Psoas muscle (tissue), 8 donors: ENCODE results near the gene ZNF845. TPM values are rescaled to one million over a fixed set of nuclear protein-coding genes. Genes with fewer than 3 reads are reported as not detected.
"Not testable (repeated sequence)": the region's sequence is repeated elsewhere in the genome, so short reads cannot be mapped to it uniquely, and the experiment has no call there.

Source experiments
- ATAC-seq, 4 donors: fragments of 200-7000 bp; cut with Tn5 transposase; one replicate each; pipeline ENCODE4 v1.9.1; 2020; ENCODE audit warnings: moderate library complexity in 3 of 4, mild to moderate bottlenecking in 2 of 4
- DNase-seq, 2 donors: peaks; one replicate each; pipeline ENCODE4 v3.0.0-alpha.2; 2020
- H3K27ac ChIP-seq: fragments of 200-600 bp; one replicate; pipeline ENCODE4 v1.8.0; 2022
- H3K27me3 ChIP-seq, 3 donors: fragments of 200-600 bp in 1 of 3; one replicate each; pipeline versions ENCODE4 v1.6.1 to v1.8.0; 2013 to 2022; ENCODE audit warnings: low read length in 2 of 3, mild to moderate bottlenecking in 2 of 3, moderate library complexity in 1 of 3; ENCODE audit not compliant: insufficient read depth in 3 of 3
- H3K36me3 ChIP-seq, 2 donors: fragments of 200-600 bp in 1 of 2; one replicate each; pipeline versions ENCODE4 v1.6.1 to v1.8.0; 2013 to 2022; ENCODE audit warnings: low read depth in 1 of 2, mild to moderate bottlenecking in 1 of 2, moderate library complexity in 1 of 2; ENCODE audit not compliant: insufficient read depth in 1 of 2
- H3K4me1 ChIP-seq: fragments of 200-600 bp; one replicate; pipeline ENCODE4 v1.8.0; 2022
- H3K4me3 ChIP-seq: fragments of 200-600 bp; one replicate; pipeline ENCODE4 v1.8.0; 2022; ENCODE audit warnings: mild to moderate bottlenecking
- H3K9me3 ChIP-seq: fragments of 200-600 bp; one replicate; pipeline ENCODE4 v1.8.0; 2022
- WGBS, 3 donors: extraction: QIAGEN DNeasy Blood & Tissue Kit; methylation state at CpG; one replicate each; pipeline versions ENCODE4 v1.1.6 to v1.1.7; 2013; 5-methylcytosine and 5-hydroxymethylcytosine counted together
- intact Hi-C, 2 donors: fragments of 100-400 bp; cut with DNase I; formaldehyde crosslinking; loops; one replicate each; pipeline versions ENCODE4 v1.11.0 to v1.14.2; 2022
- long read RNA-seq, 2 donors: library from polyadenylated mRNA; unstranded; transcript quantifications; one replicate each; pipeline ENCODE4 v2.0.0, GENCODE V29; 2021
- polyA plus RNA-seq, 3 donors: library from polyadenylated mRNA; stranded (reverse); fragments of 200-250 nt; gene quantifications; one replicate each; pipeline ENCODE4 v1.2.3, GENCODE V29; 2013
- total RNA-seq, 4 donors: library from RNA; stranded (reverse); fragmentation: NEBNext Ultra II Directional in 2 of 4; extraction: Animal tissue kit (Norgen Biotek cat#: 25700) in 2 of 4; gene quantifications; one replicate each; pipeline versions ENCODE4 v1.2.1 to v1.2.4, GENCODE V29; 2021 to 2023
- TF ChIP-seq, protein P1 (sequence below): fragments of 200-600 bp; IDR thresholded peaks from one replicate; pipeline ENCODE4 v1.8.0; 2022; ENCODE audit warnings: antibody characterized with exemption
- donor health status: healthy with polysubstance abuse.
- donor health status: DM: no; HTN: no; CAD: no; lungs with moderate emphysema.
- donor health status: Bipolar disorder and iron deficiency.
- donor health status: healthy.
- donor health status: DM: yes; HTN: yes; CAD: no.
- donor health status: DM: no; HTN: no; CAD: no.
- donor health status: DM: no; HTN: no; CAD: no.
- donor health status: DM: yes; HTN: yes; CAD: no.

ZNF845 gene
- 1 to 10 TPM in 2 of 4 donors, under 1 TPM in 2; 0.81 to 2.0 (median 1.0) TPM for total RNA-seq
- polyA plus RNA-seq: 1 to 10 TPM in 2 of 3 donors, under 1 TPM in 1; 1.00 to 5.1 (median 1.4) TPM
- long read RNA-seq, donor 1, full-length matches to known transcripts: 1 of 1 reads
- long read RNA-seq, donor 1, partial matches to known transcripts: 0 of 1 reads
- long read RNA-seq, donor 1, other reads (novel, unspliced or antisense): 0 of 1 reads
- long read RNA-seq, donor 2, full-length matches to known transcripts: 4 of 5 reads
- long read RNA-seq, donor 2, partial matches to known transcripts: 0 of 5 reads
- long read RNA-seq, donor 2, other reads (novel, unspliced or antisense): 1 of 5 reads

DNA sequence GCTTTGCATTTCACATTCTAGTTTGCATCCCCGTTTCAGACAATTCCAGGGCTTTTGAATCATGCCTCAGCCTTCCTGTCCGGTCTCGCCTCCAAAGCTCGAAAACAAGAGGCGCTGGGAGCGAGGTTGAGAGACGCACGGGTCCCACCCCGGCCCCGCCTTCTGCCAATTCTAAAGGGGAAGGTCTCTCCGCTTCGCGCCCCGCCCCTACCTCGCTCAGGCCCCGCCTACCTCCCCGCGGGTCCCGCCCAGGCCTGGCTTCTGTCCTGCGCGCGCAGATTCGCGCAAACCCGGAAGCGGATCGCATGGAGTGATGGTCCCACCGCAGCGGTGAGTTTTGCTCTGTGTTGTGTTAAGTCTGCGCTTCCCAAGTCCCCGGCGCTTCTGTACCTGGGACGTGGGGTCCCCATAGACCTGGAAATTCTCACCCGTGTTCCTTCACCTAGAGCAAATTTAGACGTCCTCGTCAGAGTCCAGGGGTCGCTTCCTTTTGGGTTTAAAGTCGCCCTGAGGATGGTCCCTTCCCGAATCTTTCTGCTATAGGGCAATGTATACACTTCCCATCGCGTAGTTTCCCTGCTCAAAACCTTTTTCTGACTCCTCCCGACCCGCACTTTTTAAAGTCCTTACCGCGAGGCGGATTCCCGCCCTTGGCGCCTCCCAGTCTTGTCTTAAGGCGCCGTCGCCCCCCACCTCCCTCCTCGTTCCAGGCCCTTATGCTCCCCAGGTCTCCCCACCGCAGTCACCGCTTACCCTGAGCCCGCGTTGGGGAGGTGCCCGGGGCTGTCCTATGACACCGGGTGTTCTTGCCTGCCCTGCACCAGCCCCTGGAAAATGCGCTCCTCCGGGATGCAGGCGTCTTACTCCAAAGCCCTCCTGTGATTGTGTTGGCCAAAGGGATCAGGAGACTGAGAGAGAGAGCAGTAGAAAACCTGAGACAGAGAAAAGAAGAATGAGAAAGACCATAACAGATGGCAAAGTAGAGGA, at the start of gene ZNF845:
TSS of gene ZNF845 (plus strand) at position 287 of the 987 bp plus-strand sequence. CDS start 7,559 bp downstream, outside the sequence.
- H3K27me3 ChIP-seq: no peaks in the 10 kb centered on the region
- H3K4me1 ChIP-seq: no peaks in the 10 kb centered on the region
- no peaks in the 10 kb centered on the region for H3K9me3 ChIP-seq
- intact Hi-C loops: no loop called here
- peak within 1 kb of the TSS; percentile 53 for H3K27ac ChIP-seq
- TF ChIP-seq, protein P1, sequence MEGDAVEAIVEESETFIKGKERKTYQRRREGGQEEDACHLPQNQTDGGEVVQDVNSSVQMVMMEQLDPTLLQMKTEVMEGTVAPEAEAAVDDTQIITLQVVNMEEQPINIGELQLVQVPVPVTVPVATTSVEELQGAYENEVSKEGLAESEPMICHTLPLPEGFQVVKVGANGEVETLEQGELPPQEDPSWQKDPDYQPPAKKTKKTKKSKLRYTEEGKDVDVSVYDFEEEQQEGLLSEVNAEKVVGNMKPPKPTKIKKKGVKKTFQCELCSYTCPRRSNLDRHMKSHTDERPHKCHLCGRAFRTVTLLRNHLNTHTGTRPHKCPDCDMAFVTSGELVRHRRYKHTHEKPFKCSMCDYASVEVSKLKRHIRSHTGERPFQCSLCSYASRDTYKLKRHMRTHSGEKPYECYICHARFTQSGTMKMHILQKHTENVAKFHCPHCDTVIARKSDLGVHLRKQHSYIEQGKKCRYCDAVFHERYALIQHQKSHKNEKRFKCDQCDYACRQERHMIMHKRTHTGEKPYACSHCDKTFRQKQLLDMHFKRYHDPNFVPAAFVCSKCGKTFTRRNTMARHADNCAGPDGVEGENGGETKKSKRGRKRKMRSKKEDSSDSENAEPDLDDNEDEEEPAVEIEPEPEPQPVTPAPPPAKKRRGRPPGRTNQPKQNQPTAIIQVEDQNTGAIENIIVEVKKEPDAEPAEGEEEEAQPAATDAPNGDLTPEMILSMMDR: no peak
- 0 to 1% (median 0%) methylated on average over 58 to 61 of the region's 61 CpGs for whole genome bisulfite sequencing, 3 donors
- H3K4me3 ChIP-seq: peak within 1 kb of the TSS; percentile 76
- DNase-seq: peak; percentile 91 to 95
- no peaks in the 10 kb centered on the region for H3K36me3 ChIP-seq
- ATAC-seq: peak; percentile 95 to 100 (median 98)

DNA sequence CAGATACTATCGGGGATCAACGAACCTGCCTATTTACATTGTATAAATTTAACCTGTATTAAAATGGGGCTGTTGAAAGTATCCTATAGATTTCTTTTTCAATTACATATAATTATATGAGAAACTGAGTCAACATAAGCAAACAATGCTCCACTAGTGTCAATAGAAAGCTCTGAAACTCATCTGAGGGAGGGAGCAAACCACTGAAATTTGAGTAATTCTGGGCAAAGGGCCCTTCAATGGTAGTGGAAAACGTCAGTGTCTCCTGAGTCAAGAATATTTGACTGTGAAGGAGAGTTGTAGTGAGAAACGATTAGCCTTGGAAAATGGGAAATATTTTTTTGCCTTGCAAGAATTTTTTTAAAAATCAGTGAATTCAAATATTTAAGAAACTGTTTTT, 48.5 kb upstream of the ZNF845 start:
- no peak for ATAC-seq
- DNase-seq: no peak
- H3K9me3 ChIP-seq: no peaks in the 10 kb centered on the region
- TF ChIP-seq, protein P1: no peak
- WGBS, 3 donors: 50 to 58% (median 56%) methylated on average over 4 of the region's 4 CpGs
- intact Hi-C loops: no loop called here
- H3K27ac ChIP-seq: no peak overlapping the region
- H3K36me3 ChIP-seq: no peaks in the 10 kb centered on the region
- H3K4me3 ChIP-seq: no peak overlapping the region
- no peaks in the 10 kb centered on the region for H3K27me3 ChIP-seq
- no peaks in the 10 kb centered on the region for H3K4me1 ChIP-seq

DNA sequence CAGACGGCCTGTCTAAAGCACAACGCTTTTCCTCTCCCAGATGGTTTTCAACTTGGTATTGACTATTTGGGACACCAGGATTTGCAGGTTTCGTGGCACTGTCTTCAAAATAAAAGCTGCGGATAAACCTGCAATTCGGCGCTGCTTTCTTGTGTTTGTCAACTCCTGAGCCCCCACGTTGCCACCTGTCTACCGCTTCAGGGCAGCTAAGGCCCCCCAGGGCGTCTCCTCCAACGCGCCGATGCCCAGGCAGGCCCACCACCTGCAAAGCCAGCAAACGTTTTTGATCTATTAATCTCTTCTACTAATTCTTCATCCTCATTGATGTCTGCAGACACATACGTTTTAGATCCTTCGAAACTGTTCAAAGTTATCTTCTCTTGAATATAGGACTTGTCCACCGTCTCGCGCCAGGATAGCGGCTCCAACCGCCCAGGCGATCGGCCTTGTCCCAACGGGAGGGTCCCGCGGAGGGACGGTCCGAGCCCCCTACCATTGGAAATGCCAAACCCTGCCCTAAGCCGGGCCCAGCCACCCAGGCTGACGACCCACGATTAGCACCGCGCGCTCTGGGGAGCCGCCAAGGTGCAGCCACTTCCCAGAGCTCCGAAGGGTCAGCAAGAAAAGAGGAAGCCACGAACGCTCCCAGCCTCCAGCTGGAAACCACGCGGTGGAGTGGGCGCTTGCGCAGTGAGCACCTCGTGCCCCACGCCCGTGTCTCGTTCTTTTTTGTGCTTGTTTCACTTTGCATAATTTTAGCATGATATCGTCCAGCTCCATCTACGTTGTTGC, 42.6 kb upstream of the ZNF845 start:
- Histone ChIP-seq H3K4me1 (no peaks in the 10 kb centered on the region), H3K9me3 (peaks cover 18% of the 10 kb centered on the region), H3K27me3 (no peaks in the 10 kb centered on the region), H3K27ac (no peak overlapping the region), H3K36me3 (no peaks in the 10 kb centered on the region), H3K4me3 (no peak overlapping the region)
- TF ChIP-seq, protein P1: no peak
- 88 to 90% (median 88%) methylated on average over 47 of the region's 47 CpGs for WGBS, 3 donors
- intact Hi-C loops: no loop called here
- no peak for ATAC-seq
- no peak for DNase-seq

DNA sequence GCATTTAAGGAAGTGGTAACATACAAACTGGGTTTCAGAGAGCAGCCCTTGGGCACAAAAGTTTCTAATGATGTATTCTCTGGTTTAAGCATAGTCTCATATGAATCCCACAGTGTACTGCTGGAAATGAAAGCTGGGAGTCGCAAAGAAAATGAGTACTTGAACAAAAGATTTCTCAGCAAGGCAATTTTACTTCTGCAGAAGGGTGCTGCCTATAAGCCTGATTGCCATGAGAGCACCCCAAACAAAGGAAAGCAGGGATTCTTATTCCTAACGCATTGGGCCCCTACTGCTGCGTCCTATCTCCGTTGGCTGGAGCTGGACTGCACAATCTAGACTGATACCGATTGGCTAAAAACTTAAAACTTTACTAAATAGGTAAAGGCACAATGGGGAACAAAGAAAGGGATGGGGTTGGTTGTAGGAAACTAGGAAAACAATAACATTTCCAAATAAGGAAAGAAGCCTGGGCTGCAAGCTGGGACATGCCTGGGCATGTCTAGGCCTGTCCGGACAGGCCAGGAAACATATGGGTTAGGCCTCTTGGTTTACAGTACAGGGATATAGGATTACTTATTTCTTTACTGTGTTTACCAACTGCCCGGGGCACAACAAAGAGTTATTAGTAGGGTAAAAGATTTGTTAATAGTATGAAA, 38.6 kb upstream of the ZNF845 start:
- no peaks in the 10 kb centered on the region for H3K27me3 ChIP-seq
- intact Hi-C loops: no loop called here
- TF ChIP-seq, protein P1: no peak
- ATAC-seq: no peak
- H3K4me3 ChIP-seq: no peak overlapping the region
- peaks cover 21% of the 10 kb centered on the region for H3K9me3 ChIP-seq
- 83 to 89% (median 86%) methylated on average over 7 of the region's 7 CpGs for WGBS, 3 donors
- DNase-seq: no peak
- no peaks in the 10 kb centered on the region for H3K36me3 ChIP-seq
- H3K4me1 ChIP-seq: no peaks in the 10 kb centered on the region
- no peak overlapping the region for H3K27ac ChIP-seq

DNA sequence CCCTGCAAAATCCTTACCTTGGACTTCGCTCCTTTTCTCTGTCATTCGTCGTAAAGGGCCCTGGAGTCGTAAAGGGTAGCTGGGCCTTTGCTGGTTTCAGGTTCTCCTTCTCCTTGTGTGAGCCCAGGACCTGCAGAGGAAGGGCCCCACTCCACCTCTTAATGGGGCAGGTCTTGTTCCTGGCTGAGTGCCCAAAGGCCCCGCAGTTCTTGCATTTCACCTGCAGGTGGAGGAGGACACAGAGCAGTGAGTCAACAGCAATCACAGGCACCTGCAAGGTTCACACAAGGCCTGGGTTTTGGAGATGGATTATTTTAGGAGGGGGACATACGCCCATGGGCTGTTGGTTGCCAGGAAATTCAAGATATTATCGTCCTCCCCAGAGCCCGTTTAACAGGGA, 32.2 kb upstream of the ZNF845 start:
- H3K36me3 ChIP-seq, H3K9me3 ChIP-seq, ATAC-seq, DNase-seq, intact Hi-C loops, H3K4me1 ChIP-seq, H3K27ac ChIP-seq, H3K4me3 ChIP-seq, H3K27me3 ChIP-seq: not testable (repeated sequence)
- 18 to 71% methylated on average over 1 of the region's 8 CpGs; no CpG with 5 or more reads in 1 of the 3 donors for WGBS, 3 donors
